Astrocyte of the cerebellum (primary cell): ENCODE data around the gene BAIAP2L1.

Experiments used
- DNase-seq: peaks from one replicate; pipeline ENCODE4 v3.0.0-alpha.2; 2011; ENCODE audit warnings: low read depth
- H3K4me3 ChIP-seq: 2 replicates; pipeline ENCODE4 v1.5.1; 2011; ENCODE audit warnings: mild to moderate bottlenecking, low read depth, low read length, moderate library complexity
- in situ Hi-C: cut with HindIII; loops from 2 replicates; pipeline ENCODE4 v1.10.0; 2017; ENCODE audit warnings: low sequenced_read_pairs
- TF ChIP-seq, protein P1 (sequence below): IDR thresholded peaks from 2 replicates; pipeline ENCODE4 v1.5.1; 2012; ENCODE audit warnings: low read length, low read depth, moderate library complexity, mild to moderate bottlenecking; ENCODE audit errors: missing control alignments

BAIAP2L1 gene

DNA sequence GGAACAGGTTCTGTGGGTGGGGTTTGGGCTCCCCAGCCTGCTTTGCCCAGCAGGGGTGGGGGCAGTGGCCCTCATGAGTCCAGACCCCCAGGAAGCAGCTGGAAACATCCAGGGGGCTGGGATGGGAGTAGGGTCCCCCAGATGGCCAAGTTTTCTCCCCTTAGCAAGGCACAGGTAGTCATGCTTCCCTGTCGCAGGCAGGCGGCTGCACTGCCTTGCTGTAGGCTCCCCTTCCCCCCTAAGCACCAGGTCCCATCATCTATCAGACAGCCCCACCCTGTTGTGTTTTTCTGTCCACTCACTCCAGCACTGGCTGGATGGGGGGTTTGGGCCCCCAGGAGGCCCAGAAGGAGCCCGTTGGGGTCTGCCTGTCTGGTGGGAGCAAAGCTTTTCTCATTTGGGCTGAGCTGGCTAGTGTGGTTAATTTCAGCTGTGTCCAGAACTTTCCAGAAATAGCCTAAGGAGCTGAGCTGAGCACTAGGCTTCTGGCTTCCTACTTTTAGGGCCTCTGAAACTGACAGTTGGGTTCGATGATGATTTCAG is 111.5 kb downstream of the BAIAP2L1 start:
- in situ Hi-C loops: no loop called here
- H3K4me3 ChIP-seq: no peak overlapping the region
- DNase-seq: no peak
- TF ChIP-seq, protein P1, sequence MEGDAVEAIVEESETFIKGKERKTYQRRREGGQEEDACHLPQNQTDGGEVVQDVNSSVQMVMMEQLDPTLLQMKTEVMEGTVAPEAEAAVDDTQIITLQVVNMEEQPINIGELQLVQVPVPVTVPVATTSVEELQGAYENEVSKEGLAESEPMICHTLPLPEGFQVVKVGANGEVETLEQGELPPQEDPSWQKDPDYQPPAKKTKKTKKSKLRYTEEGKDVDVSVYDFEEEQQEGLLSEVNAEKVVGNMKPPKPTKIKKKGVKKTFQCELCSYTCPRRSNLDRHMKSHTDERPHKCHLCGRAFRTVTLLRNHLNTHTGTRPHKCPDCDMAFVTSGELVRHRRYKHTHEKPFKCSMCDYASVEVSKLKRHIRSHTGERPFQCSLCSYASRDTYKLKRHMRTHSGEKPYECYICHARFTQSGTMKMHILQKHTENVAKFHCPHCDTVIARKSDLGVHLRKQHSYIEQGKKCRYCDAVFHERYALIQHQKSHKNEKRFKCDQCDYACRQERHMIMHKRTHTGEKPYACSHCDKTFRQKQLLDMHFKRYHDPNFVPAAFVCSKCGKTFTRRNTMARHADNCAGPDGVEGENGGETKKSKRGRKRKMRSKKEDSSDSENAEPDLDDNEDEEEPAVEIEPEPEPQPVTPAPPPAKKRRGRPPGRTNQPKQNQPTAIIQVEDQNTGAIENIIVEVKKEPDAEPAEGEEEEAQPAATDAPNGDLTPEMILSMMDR: no peak

DNA sequence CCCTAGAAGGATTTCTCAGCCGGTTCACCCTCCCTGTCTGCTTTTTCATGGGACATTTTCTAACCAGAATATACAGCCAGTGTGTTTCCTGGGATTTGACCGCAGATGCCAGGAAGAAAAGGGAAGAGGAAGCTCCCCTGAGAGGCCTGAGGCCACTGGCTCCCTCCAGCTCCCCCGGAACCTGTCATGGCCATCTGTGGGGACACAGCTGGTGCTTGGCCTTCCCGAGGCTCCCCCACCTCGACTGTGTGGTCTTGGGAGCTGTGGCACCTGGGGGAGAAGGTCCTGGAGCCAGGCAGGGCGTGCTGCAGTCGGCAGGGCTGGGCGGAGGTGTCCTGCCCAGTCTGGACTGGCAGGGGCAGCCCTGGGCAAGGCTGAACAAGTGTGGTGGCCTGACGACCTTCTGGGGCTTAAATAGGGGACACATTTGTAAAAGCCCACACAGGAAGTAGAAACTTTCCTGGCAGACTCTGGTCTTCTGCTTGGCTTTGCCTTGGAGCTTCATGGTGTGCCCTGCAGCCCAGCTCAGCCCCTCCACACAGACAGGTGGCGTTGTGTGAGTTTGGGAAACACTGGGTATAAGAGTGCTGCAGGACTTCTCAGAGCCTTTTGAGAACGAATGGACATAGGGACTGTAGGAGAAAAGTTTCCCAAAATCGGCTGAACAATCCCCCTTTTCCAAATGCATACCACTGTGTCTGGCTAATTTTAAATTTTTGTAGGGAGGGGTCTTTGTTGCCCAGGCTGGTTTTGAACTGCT is 112.6 kb downstream of the BAIAP2L1 start:
- TF ChIP-seq, protein P1: no peak
- no peak for DNase-seq
- no peak overlapping the region for H3K4me3 ChIP-seq
- in situ Hi-C loops: no loop called here

DNA sequence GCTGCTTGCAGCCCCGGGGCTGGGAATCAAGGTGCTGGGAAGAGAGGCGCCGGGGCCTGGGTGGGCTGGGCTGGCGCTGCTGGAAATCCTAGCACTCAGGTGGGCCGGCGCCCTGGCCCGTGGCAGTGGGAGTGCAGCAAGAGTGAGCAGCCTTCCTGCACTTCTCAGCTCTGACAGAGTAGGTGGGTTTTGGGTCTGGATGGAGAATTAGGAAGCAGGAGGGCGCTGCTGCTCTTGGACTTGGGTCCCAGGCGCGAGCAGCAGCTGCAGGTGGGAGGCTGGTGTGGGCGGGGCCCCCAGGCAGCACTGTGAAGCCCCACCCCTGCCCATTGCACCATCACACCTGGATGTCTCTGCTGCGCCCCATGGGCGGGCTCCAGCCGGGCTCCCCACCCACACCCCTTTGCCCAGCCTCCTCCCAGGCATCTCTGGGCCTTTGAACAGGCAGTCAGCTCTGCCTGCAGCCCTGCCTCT is 113.4 kb downstream of the BAIAP2L1 start:
- TF ChIP-seq, protein P1: no peak
- in situ Hi-C loops: no loop called here
- no peak overlapping the region for H3K4me3 ChIP-seq
- no peak for DNase-seq

DNA sequence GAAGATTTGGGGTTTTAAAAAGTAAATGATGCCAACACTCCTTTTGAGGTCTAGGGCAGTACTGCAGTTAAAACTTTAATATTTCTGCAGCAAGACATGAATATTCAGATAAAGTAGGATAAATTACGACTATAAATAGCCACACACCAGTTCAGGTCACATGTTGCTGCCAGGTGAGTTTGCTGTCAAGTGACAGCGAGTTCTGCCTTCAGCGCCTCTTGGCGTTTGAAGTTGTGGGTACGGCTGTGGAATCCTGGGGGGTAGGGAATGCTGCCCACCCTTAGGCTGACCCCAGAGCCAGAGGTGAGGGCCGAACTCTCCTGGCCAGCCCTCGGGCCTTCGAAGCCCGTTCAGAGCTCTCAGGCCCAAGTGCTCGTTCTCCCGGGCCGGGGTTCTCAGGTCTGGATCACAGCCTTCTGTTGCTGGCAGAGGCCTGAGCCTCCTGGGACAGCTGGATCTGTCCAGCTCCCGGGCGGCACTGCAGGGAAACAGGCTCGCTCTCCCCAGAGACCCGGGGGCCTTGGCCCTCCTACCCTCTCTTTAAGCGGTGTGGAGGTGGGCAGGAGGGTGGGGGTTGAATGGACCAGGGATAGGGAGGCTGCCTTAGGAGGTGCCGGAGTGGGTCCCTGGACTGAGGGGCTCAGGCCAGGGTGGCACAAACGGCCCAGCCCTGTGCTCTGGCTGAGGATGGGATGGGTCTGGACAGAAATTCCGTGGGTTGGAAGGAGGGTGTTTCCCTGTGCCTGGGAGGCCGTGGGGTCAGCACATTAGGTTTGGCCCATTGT is 114.0 kb downstream of the BAIAP2L1 start:
- no peak overlapping the region for H3K4me3 ChIP-seq
- DNase-seq: no peak
- TF ChIP-seq, protein P1: no peak
- in situ Hi-C loops: no loop called here

DNA sequence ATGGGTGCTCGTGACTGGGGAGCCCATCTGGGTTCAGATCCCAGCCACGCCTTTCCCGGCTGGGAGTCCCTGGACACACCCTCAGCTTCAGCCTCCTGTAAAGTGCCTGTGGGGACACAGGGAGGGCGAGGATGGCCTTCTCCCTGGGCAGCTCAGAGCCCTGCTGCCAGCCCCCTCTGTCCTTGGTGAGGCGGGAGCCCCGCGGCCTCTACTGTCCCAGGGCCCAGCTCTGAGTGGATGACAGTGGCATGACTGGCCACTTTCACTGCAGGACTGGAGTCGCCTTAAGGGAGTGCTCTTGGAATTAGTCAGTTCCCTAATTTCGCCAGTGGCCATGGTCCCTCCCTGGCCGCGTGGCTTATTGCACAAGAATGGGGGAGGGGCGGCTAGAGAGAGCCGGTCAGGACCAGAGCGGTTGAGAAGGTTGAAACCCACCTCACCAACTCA is 114.8 kb downstream of the BAIAP2L1 start:
- H3K4me3 ChIP-seq: no peak overlapping the region
- DNase-seq: no peak
- in situ Hi-C loops: no loop called here
- TF ChIP-seq, protein P1: no peak
